Panc1 (cell line): Measurements from ENCODE around the gene RAB3D.

ENCODE experiments used
- CTCF ChIP-seq: fragments of 450-650 bp; IDR thresholded peaks from 2 replicates; pipeline ENCODE4 v1.5.1; 2017; ENCODE audit warnings: mild to moderate bottlenecking
- POLR2AphosphoS5 ChIP-seq: IDR thresholded peaks from 2 replicates; pipeline ENCODE4 v1.6.1; 2012; ENCODE audit warnings: mild to moderate bottlenecking, low read depth, low read length, moderate library complexity

- TF ChIP-seq CTCF (no peak), POLR2AphosphoS5 (peak; percentile 77)
Measured at GRCh38 chr19:11374433-11375142, 35.1 kb upstream of the RAB3D start, which contains the start of gene SWSAP1.
